NCI-H524 treated with DMSO at 0.1 percent for 48 hours (cell line): ENCODE measurements around the gene DMD.

Experiments used
- DNase-seq: peaks from one replicate; lab custom pipeline; 2025; lab: John Stamatoyannopoulos, UW

DMD gene

GRCh38 chrX:31228415-31228832 lies 1982.9 kb downstream of the DMD start:
- no peak for DNase-seq

DNA sequence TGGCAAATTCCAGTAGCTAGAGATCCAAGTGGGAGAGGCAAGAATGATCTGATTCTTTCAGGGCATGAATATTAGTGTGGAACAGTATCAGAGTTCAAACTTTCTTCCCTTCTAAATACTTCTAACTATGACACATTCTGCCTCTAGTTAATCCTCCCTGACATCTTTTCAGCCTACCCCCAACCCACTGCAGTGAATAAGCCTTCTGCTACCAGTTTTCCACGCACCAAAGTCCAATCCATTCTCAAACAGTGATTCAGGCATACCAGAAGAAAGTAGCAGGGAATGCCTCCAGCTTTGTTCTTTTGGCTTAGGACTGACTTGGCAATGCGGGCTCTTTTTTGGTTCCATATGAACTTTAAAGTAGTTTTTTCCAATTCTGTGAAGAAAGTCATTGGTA lies 1984.1 kb downstream of the DMD start:
- DNase-seq = no peak

DNA sequence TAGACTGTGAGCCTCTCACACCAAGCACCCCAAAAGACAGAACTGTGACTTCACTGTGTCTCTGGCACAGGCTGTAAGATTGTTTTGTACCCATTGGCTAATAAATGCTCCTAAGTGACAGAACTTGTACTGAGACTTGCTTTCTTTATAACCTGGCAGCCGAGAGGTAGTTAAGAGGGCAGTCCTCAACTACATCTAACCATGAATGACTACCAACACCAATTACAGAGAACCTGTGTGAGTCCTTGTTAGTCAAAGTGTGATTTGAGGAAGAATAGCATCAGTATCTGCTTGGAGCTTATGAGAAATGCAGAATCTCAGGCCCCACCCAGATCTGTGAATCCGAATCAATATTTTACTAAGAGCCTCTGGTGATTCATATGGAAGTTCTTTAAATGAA lies 1985.5 kb downstream of the DMD start:
- no peak for DNase-seq

GRCh38 chrX:31224381-31225012 lies 1986.9 kb downstream of the DMD start:
- no peak for DNase-seq

DNA sequence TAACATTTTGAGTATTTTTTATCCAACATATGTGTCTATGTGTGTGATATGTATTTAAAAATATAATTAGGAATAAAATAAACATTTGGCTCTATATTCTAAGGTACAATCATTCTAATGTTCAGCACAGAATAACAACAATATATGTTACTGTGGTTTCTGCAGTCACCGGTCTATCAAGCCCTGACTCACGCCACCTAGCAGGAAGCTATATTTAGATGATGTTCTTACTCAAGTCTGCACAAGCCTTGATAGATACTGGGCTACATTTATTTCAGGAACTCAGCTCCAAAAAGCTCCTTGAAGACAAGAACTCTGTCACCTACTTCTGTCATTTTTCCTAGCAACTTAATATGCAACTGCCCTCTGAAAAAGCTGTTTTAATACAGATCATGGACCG lies 1987.5 kb downstream of the DMD start:
- DNase-seq = no peak

- no peak for DNase-seq
Observed at GRCh38 chrX:31222946-31223345, 1988.4 kb downstream of the DMD start.

- DNase-seq = no peak
Observed at GRCh38 chrX:31219174-31219573, 1992.2 kb downstream of the DMD start.

- DNase-seq = no peak
Observed at GRCh38 chrX:31217084-31217483, 1994.3 kb downstream of the DMD start.

DNA sequence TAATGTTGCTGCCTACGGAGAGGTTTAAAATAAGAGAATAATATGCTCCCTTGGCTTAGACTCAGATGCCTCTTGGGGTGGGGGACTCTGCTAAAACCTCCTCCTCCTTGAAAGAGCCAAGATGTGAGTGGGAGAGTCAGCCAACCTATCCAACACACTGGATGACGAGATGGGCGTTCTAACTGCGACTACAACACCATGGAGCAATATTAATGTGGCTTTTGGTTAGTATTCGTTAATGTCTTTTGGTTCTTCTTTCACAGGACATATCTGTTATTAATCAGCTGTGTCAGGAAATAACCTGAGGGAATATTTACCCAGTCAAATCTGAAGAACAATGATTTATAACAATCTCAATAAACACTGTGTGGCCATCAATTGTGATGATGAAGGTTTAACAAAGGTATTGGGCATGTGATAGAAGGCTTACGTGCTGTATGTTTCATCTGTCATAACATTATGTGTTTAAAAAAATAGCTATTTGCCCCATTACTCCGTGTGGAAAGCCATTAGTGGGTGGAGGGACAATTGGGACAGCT lies 1996.0 kb downstream of the DMD start:
- DNase-seq = no peak

GRCh38 chrX:31213941-31214340 lies 1997.4 kb downstream of the DMD start:
- no peak for DNase-seq

GRCh38 chrX:31212856-31213748 lies 1998.2 kb downstream of the DMD start:
- no peak for DNase-seq

DNA sequence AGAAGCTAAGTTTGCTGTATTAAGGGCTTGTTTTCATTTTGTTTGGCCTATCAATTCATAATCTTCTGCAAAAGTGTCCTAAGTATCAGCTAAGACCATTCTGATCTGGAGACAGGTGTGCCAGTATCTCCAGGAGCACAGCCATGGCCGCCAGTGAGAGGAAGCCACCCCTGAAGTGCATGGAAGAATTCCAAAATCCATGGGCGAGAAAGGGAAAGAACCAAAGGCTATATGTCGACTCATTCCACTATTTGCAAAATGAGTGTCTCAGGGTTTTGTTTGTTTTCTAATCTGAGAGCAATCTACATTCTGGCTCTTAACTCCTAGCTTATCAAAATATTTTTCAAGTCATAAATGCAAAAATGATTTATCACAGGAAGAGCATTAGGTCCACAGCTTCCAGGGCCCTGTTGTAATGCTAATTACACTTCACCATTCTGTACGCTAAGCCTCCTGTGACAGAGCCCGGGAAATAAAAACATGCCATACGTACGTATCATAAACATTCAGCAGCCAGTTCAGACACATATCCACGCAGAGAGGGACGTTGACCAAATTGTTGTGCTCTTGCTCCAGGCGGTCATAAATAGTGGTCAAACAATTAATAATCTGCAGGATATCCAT lies 2002.2 kb downstream of the DMD start:
- DNase-seq = no peak

DNA sequence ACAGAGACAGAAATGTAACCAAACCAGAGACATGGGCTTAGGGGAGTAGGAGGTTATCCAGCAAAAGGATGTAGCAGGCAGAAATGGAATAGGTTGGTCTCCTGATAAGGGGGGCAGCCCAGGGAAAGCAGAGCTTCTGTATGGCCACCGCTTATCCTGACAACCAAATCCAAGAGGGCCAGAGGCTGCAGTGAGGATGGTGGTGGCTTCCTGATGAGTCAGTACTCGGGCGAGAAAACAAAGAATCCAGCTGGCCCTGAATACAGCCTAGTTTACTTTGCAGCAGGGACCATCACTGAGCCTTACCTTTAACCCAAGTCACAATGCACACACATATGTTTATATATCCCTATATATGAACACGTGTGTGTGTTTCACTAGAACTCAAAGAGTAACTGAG lies 2009.8 kb downstream of the DMD start:
- DNase-seq = no peak

GRCh38 chrX:31200430-31200829 lies 2010.9 kb downstream of the DMD start:
- no peak for DNase-seq

- DNase-seq = no peak
Observed at GRCh38 chrX:31199840-31200114, 2011.6 kb downstream of the DMD start.

DNA sequence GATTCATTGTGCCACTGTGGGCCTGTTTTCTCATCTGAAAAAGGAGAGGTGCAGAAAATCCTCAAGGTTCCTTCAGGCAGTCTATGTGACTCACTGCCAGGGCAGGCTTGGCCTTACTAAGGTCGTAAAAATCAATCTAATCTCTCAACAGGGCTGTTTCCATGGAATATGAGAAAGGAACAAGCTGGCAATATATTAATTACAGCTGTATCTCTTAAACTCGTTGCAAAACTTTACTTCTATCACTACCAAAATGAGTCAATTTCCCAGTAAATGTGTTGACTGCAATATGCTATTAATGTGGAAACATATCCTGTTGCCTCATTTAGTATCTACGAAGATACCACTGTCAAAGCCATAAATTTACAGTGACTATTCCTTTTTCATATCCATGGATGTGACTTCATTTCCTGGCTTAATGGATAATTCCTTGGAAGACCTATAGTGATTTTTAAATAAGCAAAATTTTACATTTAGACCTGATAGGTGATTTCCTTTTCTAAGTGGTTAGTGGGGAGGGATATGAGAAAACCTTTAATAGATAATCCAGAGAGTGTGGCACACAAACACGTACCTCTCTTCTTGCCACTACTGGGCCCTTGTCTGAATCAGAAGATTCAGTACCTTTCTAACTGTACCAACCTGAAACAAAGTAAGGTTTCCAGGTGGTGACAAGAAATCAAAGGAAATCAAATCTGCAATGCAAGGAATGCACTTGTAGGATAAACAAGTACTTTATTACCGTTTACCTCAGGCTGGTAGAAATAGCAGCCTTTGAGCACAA lies 2012.1 kb downstream of the DMD start:
- DNase-seq = no peak

DNA sequence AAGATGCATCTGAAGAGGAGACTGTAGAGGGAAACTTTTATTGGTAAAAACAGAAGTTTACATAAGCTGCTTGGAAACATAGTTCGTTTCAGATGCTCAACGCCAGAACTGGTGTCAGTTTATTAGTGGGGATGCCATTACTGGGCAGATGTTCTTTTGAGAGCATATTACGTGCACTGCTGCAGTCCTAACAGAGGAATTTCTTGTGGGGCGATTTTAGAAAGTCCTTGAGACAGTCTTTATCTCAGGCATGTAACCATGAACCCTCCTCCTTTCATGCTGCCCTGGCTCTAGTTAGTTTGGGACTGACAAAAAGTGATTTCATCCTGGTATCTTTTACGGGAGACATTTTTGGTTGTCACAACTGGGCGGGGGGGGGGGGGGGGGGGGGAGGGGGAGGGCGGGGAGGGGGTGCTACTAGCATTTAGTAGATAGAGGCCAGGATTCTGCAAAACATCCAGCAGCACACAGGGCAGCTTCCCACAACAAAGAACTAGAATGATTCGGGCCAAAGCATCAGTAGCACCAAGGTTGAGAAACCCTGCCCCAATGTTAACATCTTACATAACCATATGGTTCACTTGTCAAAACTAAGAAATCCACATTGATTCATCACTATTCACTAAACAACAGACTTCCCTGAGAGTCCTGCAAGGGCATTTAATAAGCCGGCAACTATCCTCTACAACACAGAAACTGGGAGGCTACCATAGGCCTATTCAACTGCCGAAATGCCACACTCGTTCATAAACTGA lies 2021.0 kb downstream of the DMD start:
- no peak for DNase-seq

DNA sequence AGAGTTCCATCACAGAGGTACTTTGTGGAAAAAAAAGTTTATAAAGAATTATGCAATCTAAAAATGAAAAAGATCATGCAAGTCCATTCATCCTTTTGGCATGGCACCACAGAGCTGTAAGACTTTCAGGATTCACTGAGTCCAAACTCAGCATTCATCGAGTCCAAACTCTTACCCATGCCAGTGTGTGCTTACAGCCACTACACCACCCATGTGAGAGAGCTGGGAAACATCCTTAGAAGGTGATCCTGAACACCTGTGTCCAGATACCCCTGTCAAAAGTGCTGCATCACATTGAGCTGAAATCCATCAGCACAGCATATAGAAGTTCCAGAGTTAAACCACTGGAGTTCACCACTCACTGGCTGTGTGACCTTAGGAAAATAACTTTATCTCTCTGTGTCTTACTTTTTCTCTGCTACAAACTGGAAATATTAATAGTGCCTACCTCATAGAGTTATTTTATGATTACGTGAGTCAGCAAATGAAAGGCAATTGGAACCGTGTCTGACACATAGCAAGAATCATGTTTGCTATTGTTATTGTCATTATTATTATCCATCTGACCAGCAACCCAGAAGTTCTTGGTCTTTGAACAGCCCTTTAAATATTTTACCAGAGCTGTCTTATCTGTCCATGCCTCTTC lies 2024.5 kb downstream of the DMD start:
- no peak for DNase-seq

DNA sequence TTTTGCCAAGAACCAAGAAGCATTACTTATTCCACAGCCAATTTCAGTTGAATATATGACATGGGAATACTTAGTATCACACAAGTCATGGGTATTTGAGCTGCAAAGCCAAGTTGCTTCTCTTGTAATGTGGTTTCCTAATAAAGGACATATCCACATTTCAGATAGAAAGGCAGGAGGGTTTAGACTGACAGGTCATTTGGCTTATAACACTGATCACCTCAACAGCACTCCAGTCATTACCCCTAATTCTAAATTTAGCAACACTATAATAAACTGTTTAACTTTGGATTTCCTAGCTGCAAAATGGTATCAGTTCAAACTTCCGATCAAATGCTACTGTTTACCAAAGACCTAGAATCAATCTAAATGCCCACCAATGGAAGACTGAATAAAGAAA lies 2025.5 kb downstream of the DMD start:
- DNase-seq = no peak

GRCh38 chrX:31181377-31182000 lies 2029.9 kb downstream of the DMD start:
- DNase-seq = no peak

GRCh38 chrX:31179203-31179602 lies 2032.1 kb downstream of the DMD start:
- DNase-seq = no peak
